Measurements from ENCODE around the gene KANSL2. TPM values are rescaled to one million over a fixed set of nuclear protein-coding genes. Genes with fewer than 3 reads are reported as not detected.

KANSL2 gene
- total RNA-seq, 1 experiment from 2014 or later: 48.1 TPM

DNA sequence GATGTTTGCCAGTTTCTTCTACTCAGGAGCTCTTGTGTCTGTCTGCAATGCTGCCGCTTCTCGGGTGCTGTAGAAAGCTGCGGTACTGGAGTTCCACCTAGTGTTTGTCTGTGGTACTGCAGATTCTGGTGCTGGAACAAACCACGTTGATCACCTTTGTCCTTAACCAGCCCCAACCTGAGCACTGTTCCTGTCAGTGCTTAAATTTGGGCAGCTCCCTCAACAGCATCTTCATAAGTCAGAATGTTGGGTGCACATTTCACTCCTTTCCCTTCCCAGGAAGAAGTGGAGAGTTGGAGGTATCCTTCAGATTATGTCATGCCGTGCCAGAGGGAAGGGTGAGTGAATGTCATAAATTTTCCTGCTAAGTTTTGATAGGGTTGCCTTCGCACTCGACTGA, 63.5 kb downstream of the KANSL2 start (continued):
- TF ChIP-seq FOXK1 (CRISPR knock-in tag; IDR thresholded peaks at IDR 0.05): no peak

DNA sequence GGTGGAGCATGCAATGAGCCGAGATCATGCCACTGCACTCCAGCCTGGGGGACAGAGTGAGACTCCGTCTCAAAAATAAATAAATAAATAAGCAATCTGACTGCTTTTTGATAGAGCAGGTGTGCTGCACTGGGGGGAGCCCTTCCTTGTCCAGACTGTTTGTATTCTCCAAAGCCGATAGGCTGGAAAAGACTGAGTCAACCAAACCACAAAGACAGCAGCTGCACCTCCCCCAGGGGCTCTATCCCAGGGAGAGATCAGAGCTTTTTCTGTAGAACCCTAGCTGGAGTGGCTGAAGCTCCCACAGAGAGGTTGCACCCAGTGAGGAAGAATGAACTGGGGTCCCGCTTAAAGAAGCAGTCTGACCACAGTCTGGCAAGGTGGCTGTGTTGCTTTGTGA, 66.4 kb downstream of the KANSL2 start:
- peaks cover 25% of the 10 kb centered on the region for H3K36me3 Mint-ChIP-seq
- ATAC-seq (no peak), DNase-seq (ENCODE audit: low spot score) (no peak)
- H3K4me3 Mint-ChIP-seq: no peak overlapping the region
- ChIA-PET CTCF (interaction anchor here (1.0 kb wide), 1 partner anchor 329 kb away, joined by 4 read pairs; no protein-coding TSS in a partner anchor), POLR2A (no interaction called here)
- H3K27ac Mint-ChIP-seq: no peak overlapping the region
- H3K4me1 Mint-ChIP-seq: no peaks in the 10 kb centered on the region; the same call in 1 of the 2 replicates
- no peak for TF ChIP-seq NR1H2 (CRISPR knock-in tag; IDR thresholded peaks at IDR 0.05)
- TF ChIP-seq FOXJ3 (CRISPR knock-in tag; IDR thresholded peaks at IDR 0.05; ENCODE audit: borderline replicate concordance): no peak
- TF ChIP-seq, protein P1, sequence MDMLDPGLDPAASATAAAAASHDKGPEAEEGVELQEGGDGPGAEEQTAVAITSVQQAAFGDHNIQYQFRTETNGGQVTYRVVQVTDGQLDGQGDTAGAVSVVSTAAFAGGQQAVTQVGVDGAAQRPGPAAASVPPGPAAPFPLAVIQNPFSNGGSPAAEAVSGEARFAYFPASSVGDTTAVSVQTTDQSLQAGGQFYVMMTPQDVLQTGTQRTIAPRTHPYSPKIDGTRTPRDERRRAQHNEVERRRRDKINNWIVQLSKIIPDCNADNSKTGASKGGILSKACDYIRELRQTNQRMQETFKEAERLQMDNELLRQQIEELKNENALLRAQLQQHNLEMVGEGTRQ (CRISPR knock-in tag; IDR thresholded peaks at IDR 0.05): no peak
- TF ChIP-seq USF1 (CRISPR knock-in tag; IDR thresholded peaks at IDR 0.05): no peak
- TF ChIP-seq, protein P2, sequence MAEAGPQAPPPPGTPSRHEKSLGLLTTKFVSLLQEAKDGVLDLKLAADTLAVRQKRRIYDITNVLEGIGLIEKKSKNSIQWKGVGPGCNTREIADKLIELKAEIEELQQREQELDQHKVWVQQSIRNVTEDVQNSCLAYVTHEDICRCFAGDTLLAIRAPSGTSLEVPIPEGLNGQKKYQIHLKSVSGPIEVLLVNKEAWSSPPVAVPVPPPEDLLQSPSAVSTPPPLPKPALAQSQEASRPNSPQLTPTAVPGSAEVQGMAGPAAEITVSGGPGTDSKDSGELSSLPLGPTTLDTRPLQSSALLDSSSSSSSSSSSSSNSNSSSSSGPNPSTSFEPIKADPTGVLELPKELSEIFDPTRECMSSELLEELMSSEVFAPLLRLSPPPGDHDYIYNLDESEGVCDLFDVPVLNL (CRISPR knock-in tag; IDR thresholded peaks at IDR 0.05; ENCODE audit: borderline replicate concordance, low read depth): no peak
- no peak for TF ChIP-seq IRF1 (CRISPR knock-in tag; IDR thresholded peaks at IDR 0.05)
- TF ChIP-seq, protein P3, sequence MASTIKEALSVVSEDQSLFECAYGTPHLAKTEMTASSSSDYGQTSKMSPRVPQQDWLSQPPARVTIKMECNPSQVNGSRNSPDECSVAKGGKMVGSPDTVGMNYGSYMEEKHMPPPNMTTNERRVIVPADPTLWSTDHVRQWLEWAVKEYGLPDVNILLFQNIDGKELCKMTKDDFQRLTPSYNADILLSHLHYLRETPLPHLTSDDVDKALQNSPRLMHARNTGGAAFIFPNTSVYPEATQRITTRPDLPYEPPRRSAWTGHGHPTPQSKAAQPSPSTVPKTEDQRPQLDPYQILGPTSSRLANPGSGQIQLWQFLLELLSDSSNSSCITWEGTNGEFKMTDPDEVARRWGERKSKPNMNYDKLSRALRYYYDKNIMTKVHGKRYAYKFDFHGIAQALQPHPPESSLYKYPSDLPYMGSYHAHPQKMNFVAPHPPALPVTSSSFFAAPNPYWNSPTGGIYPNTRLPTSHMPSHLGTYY (CRISPR knock-in tag; IDR thresholded peaks at IDR 0.05): no peak
- TF ChIP-seq GABPB1 (CRISPR knock-in tag; IDR thresholded peaks at IDR 0.05): no peak
- no peak for TF ChIP-seq CDX4 (CRISPR knock-in tag; IDR thresholded peaks at IDR 0.05; ENCODE audit: borderline replicate concordance)
- peaks cover 38% of the 10 kb centered on the region for H3K9me3 Mint-ChIP-seq
- H3K27me3 Mint-ChIP-seq (ENCODE audit: low read depth): peaks cover 17% of the 10 kb centered on the region

GRCh38 chr12:48613321-48613720, 68.7 kb downstream of the KANSL2 start:
- DNase-seq (ENCODE audit: low spot score): no peak
- Mint-ChIP-seq H3K36me3 (peaks cover 36% of the 10 kb centered on the region), H3K4me3 (no peak overlapping the region), H3K27me3 (ENCODE audit: low read depth) (peaks cover 18% of the 10 kb centered on the region), H3K9me3 (peaks cover 57% of the 10 kb centered on the region), H3K27ac (no peak overlapping the region), H3K4me1 (no peaks in the 10 kb centered on the region; the same call in 1 of the 2 replicates)
- TF ChIP-seq CREM (CRISPR knock-in tag; IDR thresholded peaks at IDR 0.05) (no peak), IRF1 (CRISPR knock-in tag; IDR thresholded peaks at IDR 0.05) (no peak)
- CTCF ChIA-PET: no interaction called here
- POLR2A ChIA-PET: no interaction called here
- no peak for ATAC-seq

Small RNA genes within 50 kb of the gene (microRNA-seq; reads per million reads assigned to microRNA genes)
- 1.7 reads per million for gene MIR1291 (ENCODE audit: borderline number of aligned reads)

Other genes with a start within 250 kb of the KANSL2 start
- not detected in 3 replicates for gene ANP32D, start 209.7 kb downstream of the KANSL2 start, total RNA-seq (2021)
- gene C12orf54, start 199.7 kb downstream of the KANSL2 start, total RNA-seq (2021): not detected in 3 replicates
- gene OR8S1, start 156.6 kb downstream of the KANSL2 start, total RNA-seq (2021): not detected in 3 replicates
- not detected in 3 replicates for gene LALBA, start 112.2 kb downstream of the KANSL2 start, total RNA-seq (2021)
- 34.3 to 42.0 TPM (median 41.8 TPM) in 3 replicates for gene CCNT1, start 34.5 kb upstream of the KANSL2 start, total RNA-seq (2021)
- gene ADCY6, start 106.9 kb upstream of the KANSL2 start, total RNA-seq (2021): 11.9 to 12.8 TPM (median 12.2 TPM) in 3 replicates
- 15.0 to 17.3 TPM (median 17.0 TPM) in 3 replicates for gene CACNB3, start 136.3 kb upstream of the KANSL2 start, total RNA-seq (2021)
- 91.1 to 107 TPM (median 93.4 TPM) in 3 replicates for gene DDX23, start 169.9 kb upstream of the KANSL2 start, total RNA-seq (2021)
- 7.6 to 9.1 TPM (median 8.5 TPM) in 3 replicates for gene RND1, start 183.6 kb upstream of the KANSL2 start, total RNA-seq (2021)
- gene FKBP11, start 243.3 kb upstream of the KANSL2 start, total RNA-seq (2021): 54.7 to 64.5 TPM (median 62.9 TPM) in 3 replicates

Measured in WTC11 (cell line).